GM12878 (cell line): ENCODE measurements around the gene THSD4. TPM values are rescaled to one million over a fixed set of nuclear protein-coding genes. Genes with fewer than 3 reads are reported as not detected.

ENCODE experiments used
- ATAC-seq: fragments of 200-7000 bp; cut with Tn5 transposase; 3 replicates; pipeline ENCODE4 v1.9.1; 2020; ENCODE audit warnings: mild to moderate bottlenecking, moderate library complexity
- BruUV-seq: library from RNA; stranded (reverse); fragments of 400-500 nt; replicated peaks from 2 replicates; lab custom pipeline; 2021; lab: Mats Ljungman, UMichigan
- CTCF ChIA-PET: fragments of 300-600 bp; sonication (Branson Sonifier 250); formaldehyde crosslinking; extraction: SDS; loops from one replicate; lab custom pipeline; 2021; ENCODE audit warnings: inconsistent platforms; lab: Yijun Ruan, JAX
- POLR2A ChIA-PET: fragments of 350-600 bp; formaldehyde crosslinking; extraction: SDS; loops from one replicate; lab custom pipeline; 2021; ENCODE audit warnings: inconsistent platforms; lab: Charles Lee
- RAD21 ChIA-PET: fragments of 300-600 bp; sonication (Branson Sonifier 250); formaldehyde crosslinking; loops from one replicate; lab custom pipeline; 2023; ENCODE audit warnings: antibody characterized with exemption; ENCODE audit not compliant: unreplicated experiment; lab: Charles Lee
- SMC1A ChIA-PET: fragments of 300-600 bp; sonication (Branson Sonifier 250); formaldehyde crosslinking; loops from one replicate; lab custom pipeline; 2023; ENCODE audit not compliant: unreplicated experiment, uncharacterized antibody; lab: Charles Lee
- DNase-seq: peaks from one replicate; pipeline ENCODE4 v3.0.0-alpha.2; 2011; ENCODE audit warnings: low read depth, low spot score
- FAIRE-seq: peaks from 3 replicates; lab custom pipeline; 2011; peaks lifted over from hg19 to GRCh38; lab: Jason Lieb, UNC
- H2AFZ ChIP-seq: 2 replicates; pipeline ENCODE4 v1.6.0; 2011; ENCODE audit warnings: low read depth, low read length, control low read depth; ENCODE audit not compliant: control insufficient read depth
- H3K27ac ChIP-seq: 2 replicates; pipeline ENCODE4 v1.5.1; 2011; ENCODE audit warnings: control low read depth; ENCODE audit not compliant: control insufficient read depth, insufficient read depth
- H3K27me3 ChIP-seq, 2 experiments: replicated peaks in 1 of 2; 2 replicates each; pipeline versions ENCODE4 v1.6.0 to v1.6.1; 2011; ENCODE audit warnings: low read length in 1 of 2; ENCODE audit not compliant: control insufficient read depth in 2 of 2, insufficient read depth in 2 of 2
- H3K36me3 ChIP-seq, 2 experiments: 2 replicates each; pipeline ENCODE4 v1.5.1; 2011; ENCODE audit warnings: low read length in 1 of 2; ENCODE audit not compliant: control insufficient read depth in 2 of 2, insufficient read depth in 2 of 2
- H3K4me1 ChIP-seq: 2 replicates; pipeline ENCODE4 v1.6.1; 2011; ENCODE audit warnings: mild to moderate bottlenecking, low read length, moderate library complexity, mixed read lengths; ENCODE audit not compliant: control insufficient read depth, insufficient read depth
- H3K4me2 ChIP-seq: 2 replicates; pipeline ENCODE4 v1.6.0; 2011; ENCODE audit warnings: control low read depth; ENCODE audit not compliant: control insufficient read depth, insufficient read depth
- H3K4me3 ChIP-seq: fragments of 200-600 bp; sonication (generic); 2 replicates; pipeline ENCODE4 v1.5.1; 2016
- H3K79me2 ChIP-seq: 2 replicates; pipeline ENCODE4 v1.6.0; 2011; ENCODE audit warnings: low read length; ENCODE audit not compliant: control insufficient read depth, insufficient read depth
- H3K9ac ChIP-seq: 2 replicates; pipeline ENCODE4 v1.8.0; 2011; ENCODE audit warnings: low read length, control low read depth, mixed read lengths; ENCODE audit not compliant: control insufficient read depth, insufficient read depth
- H3K9me3 ChIP-seq: replicated peaks from 3 replicates; pipeline ENCODE4 v1.5.1; 2011; ENCODE audit warnings: mild to moderate bottlenecking, low read length; ENCODE audit not compliant: control insufficient read depth, insufficient read depth
- H4K20me1 ChIP-seq: 2 replicates; pipeline ENCODE4 v1.6.0; 2011; ENCODE audit not compliant: control insufficient read depth, insufficient read depth
- E4F1 ChIP-seq: fragments of 450-650 bp; IDR thresholded peaks from 2 replicates; pipeline ENCODE4 v1.6.1; 2018; ENCODE audit warnings: borderline replicate concordance, mild to moderate bottlenecking; ENCODE audit not compliant: partially characterized antibody
- EGR1 ChIP-seq, 2 experiments: IDR thresholded peaks; 1 replicate in 1 of 2; 2 replicates in 1 of 2; pipeline ENCODE4 v1.6.1; 2011 to 2012; ENCODE audit warnings: low read depth in 2 of 2, low read length in 2 of 2, borderline replicate concordance in 1 of 2, mild to moderate bottlenecking in 1 of 2, moderate library complexity in 1 of 2
- IRF3 ChIP-seq: fragments of 450-650 bp; IDR thresholded peaks from 2 replicates; pipeline ENCODE4 v1.6.1; 2014; ENCODE audit warnings: mild to moderate bottlenecking
- MYB ChIP-seq: fragments of 150-350 bp; IDR thresholded peaks from 2 replicates; pipeline ENCODE4 v1.6.1; 2014; ENCODE audit warnings: mild to moderate bottlenecking, low read depth, low read length, borderline replicate concordance
- RELA ChIP-seq: fragments of 450-650 bp; IDR thresholded peaks from 2 replicates; pipeline ENCODE4 v1.8.0; 2014; ENCODE audit warnings: borderline replicate concordance; ENCODE audit not compliant: partially characterized antibody
- REST ChIP-seq: IDR thresholded peaks from 2 replicates; pipeline ENCODE4 v1.6.1; 2012; ENCODE audit warnings: mild to moderate bottlenecking, low read depth, low read length
- STAT3 ChIP-seq: IDR thresholded peaks from 2 replicates; pipeline ENCODE4 v1.6.1; 2011; ENCODE audit warnings: low read depth, low read length, improper control_type of control experiment
- ZBED1 ChIP-seq: IDR thresholded peaks from 2 replicates; pipeline ENCODE4 v1.6.1; 2016; ENCODE audit warnings: borderline replicate concordance
- ZNF592 ChIP-seq: fragments of 450-650 bp; IDR thresholded peaks from 2 replicates; pipeline ENCODE4 v1.6.1; 2017; ENCODE audit warnings: mild to moderate bottlenecking, moderate library complexity
- WGBS: methylation state at CpG from one replicate; pipeline ENCODE4 v1.1.6; 2016; ENCODE audit warnings: low lambda C conversion rate; ENCODE audit not compliant: insufficient replicate concordance, insufficient coverage; ENCODE audit errors: missing lambda C conversion rate; 5-methylcytosine and 5-hydroxymethylcytosine counted together
- in situ Hi-C: fragments of 300-500 bp; cut with MboI; formaldehyde crosslinking; loops from 9 replicates; pipeline ENCODE4 v1.14.3; 2018; ENCODE audit warnings: mixed read lengths
- intact Hi-C: fragments of 100-400 bp; cut with micrococcal nuclease; formaldehyde crosslinking; loops from one replicate; pipeline ENCODE4 v1.14.2; 2022; ENCODE audit not compliant: unreplicated experiment
- polyA plus RNA-seq, 11 experiments: library from polyadenylated mRNA; depleted of rRNA in 4 of 11; unstranded in 6 of 11; stranded (reverse) in 5 of 11; fragments of >200 nt; fragmentation: Nextera tagmentation in 4 of 11; fragmentation: Illumina TruSeq in 1 of 11; extraction: Ambion mirVana in 4 of 11; extraction: Trizol in 1 of 11; gene quantifications; 1 replicate in 1 of 11; 2 replicates in 10 of 11; pipeline versions ENCODE4 v1.2.1 to v1.2.3, GENCODE V29; 2011 to 2016; ENCODE audit warnings: inconsistent platforms in 2 of 11, missing spikeins in 2 of 11, low read depth in 1 of 11
- total RNA-seq, 4 experiments: library from RNA; depleted of rRNA in 3 of 4; stranded (reverse); fragments of >200 nt in 3 of 4; fragmentation: Illumina TruSeq in 1 of 4; extraction: Trizol in 1 of 4; gene quantifications; 2 replicates each; pipeline versions ENCODE4 v1.2.1 to v1.2.3, GENCODE V29; 2013 to 2021

THSD4 gene
- total and polyA plus RNA-seq, 10 of the 15 experiments (the other 5 are each of a cell fraction or from before 2014, with no cell fraction given): 0.04 to 0.13 (median 0.05) TPM; not detected in 7

GRCh38 chr15:71281256-71281655, 166.0 kb downstream of the THSD4 start (continued):
- no peak for TF ChIP-seq IRF3
- no peak for TF ChIP-seq EGR1 (IDR thresholded peaks at IDR 0.05; ENCODE audit: borderline replicate concordance in 1 of 2, low read depth in 2 of 2, low read length in 2 of 2)
- no peak for TF ChIP-seq RELA
- no peak for TF ChIP-seq ZBED1
- TF ChIP-seq MYB: no peak
- no peak for TF ChIP-seq ZNF592
- TF ChIP-seq STAT3: no peak

GRCh38 chr15:71282076-71282475, 166.8 kb downstream of the THSD4 start:
- POLR2A ChIA-PET: no interaction called here
- H3K27me3 ChIP-seq: no peaks in the 10 kb centered on the region
- H2AFZ ChIP-seq: no peak overlapping the region
- H3K4me3 ChIP-seq: no peak overlapping the region
- no peak for ATAC-seq
- SMC1A ChIA-PET: no interaction called here
- no peaks in the 10 kb centered on the region for H3K9me3 ChIP-seq
- BruUV-seq: no TSS peak
- RAD21 ChIA-PET: no interaction called here
- H3K4me2 ChIP-seq: no peak overlapping the region
- FAIRE-seq: no peak
- H3K27ac ChIP-seq: no peak overlapping the region
- H3K9ac ChIP-seq: no peak overlapping the region
- H3K36me3 ChIP-seq: no peaks in the 10 kb centered on the region
- no peaks in the 10 kb centered on the region for H4K20me1 ChIP-seq
- CTCF ChIA-PET: no interaction called here
- in situ Hi-C loops (loop anchor here (5.0 kb wide), 1 partner anchor 50 kb away; no protein-coding TSS in a partner anchor), intact Hi-C loops (no loop called here)
- WGBS: 86% methylated on average over 3 of the region's 3 CpGs
- no peaks in the 10 kb centered on the region for H3K4me1 ChIP-seq
- no peak for DNase-seq
- H3K79me2 ChIP-seq: no peaks in the 10 kb centered on the region
- TF ChIP-seq E4F1: no peak
- no peak for TF ChIP-seq REST
